GM18498 (cell line): ENCODE results near the gene PARD3.
A peak's percentile ranks its signal among the peaks of the same experiment; 100 is the strongest.
"Not testable (repeated sequence)": the region's sequence is repeated elsewhere in the genome, so short reads cannot be mapped to it uniquely, and the experiment has no call there.

Experiments used
- ATAC-seq: cut with Tn5 transposase; IDR thresholded peaks from one replicate; pipeline ENCODE4 v1.9.1; 2021; ENCODE audit warnings: mild to moderate bottlenecking, moderate library complexity; ENCODE audit not compliant: unreplicated experiment

Gene PARD3

DNA sequence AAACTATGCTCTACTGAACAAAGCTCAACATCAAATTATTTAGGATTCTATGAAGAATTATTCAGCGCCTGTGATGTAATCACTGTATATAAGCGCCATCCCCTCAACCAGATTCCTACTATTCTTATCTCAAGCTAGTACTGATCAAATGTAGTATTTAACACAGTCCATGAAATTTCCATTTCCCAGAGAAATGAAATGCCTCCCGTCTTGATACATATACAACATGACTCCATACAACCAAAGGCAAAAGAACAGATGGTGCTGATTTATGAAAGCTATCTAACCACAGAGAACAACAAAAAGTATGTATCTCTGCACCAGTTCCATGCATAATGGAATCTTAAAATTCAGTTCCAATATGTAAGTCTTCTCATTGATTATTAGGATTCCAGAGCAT, 406.1 kb downstream of the PARD3 start:
- ATAC-seq: no peak

DNA sequence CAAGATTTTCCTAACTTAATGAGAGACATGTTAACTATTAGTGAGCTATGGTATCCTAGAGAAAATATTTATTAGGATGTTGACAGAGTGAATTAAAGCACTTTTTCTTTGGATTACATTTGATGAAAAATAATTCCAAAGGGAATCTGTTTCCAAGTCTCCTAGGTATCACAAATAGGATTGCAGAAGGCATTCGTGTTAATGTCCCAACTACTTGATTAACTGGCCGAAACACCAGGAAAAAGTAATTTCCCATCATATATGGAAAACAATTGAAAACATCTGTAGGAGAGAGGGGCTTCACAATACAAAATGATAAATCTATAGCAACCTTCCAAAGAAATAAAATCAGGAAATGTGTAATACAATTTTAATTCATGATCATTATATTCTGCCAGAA, 406.7 kb downstream of the PARD3 start:
- ATAC-seq: no peak

DNA sequence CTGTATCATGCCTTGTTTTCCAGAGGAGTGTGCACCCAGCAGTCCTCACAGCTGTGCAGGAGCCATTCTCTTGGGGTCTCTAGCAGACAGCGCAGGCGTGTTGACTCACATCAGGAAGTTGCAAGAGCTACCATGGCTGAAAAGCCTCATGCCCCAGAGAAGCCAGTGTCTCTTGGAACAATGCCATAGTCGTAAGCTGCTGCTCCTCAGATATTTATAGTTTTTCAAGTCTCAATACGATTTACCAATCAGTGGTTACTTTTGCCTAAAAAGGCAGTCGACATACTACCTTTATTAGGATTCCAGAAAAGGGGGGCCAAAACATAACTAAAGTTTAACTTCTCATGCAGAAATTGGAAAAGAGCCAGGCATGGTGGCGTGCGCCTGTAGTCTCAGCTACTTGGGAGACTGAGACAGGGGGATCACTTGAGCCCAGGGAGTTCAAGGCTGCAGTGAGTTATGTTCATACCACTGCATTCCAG, 407.7 kb downstream of the PARD3 start:
- no peak for ATAC-seq

DNA sequence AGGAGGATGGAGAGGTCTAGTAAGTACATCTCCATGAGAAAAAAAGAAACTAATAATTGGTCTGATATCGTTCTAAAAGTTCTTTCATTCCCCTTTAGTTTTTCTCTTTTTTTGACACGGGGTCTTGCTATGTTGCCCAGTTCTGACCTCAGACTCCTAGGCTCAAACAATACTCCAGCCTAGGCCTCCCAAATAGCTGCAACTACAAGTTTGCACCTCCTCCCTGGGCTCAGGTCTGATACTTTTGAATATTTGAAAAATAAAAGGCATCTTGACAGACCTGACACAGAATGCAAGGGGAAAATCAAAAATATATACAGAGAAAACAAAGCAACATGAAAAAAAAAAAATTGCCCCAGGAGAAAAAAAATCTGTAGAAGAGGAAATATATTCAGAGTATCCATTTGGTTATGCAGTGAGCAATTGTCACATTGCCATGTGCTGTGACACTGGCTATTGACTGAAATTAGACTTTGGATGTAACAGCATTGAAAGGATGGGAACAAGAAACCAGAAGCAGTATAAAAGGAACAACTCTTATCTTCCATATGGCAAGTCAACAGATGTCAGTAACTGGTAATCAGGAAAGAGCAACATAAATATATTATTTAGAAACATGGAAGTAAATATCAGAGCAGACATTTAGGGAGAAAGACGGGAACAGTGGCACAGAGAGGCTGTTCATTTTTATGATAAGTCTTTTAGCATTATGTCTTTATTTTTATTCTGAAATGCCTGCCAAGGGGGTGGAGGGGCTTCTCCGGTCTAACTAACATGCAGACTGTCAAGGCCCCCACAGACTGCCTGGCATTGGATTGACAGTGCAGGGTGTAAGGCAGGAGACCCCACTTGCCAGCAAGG, 408.4 kb downstream of the PARD3 start:
- ATAC-seq: no peak

DNA sequence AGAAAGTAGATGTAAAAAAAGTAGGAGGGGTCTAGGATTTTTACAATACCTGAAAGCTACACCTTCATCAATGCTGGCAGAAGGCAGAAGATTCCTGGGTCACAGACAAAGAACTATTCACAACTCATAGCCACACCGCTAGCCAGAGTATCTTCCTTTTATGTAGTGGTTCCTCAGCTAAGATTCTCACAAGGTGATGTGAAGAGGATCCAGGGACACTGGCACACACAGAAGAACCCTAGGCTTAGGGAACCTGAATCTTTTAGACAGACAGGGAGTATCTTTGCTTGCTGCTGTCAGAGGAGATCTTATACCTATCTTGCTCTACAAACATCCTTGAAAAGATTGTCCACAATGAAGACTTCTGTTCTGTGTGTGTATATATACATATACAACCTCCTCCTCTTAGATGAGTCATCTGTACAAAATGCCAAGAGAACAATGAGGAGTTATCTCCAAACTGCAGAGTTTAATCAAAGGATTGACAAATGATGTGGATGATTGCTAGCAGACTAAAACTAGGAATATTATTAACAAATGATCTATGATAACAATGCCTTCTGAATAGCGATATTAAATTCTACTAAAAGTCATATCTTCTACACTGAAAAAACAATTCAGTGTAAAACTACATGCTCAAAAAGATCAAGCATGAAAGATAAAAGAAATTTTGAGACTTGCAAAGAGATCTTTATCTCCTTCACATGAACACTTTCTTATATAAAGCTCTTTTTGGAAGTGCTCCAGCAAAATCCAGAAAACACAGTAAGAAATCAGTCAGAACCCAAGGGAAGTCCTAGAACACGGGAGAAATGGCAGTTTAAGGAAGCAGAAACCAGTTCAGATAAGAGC, 409.3 kb downstream of the PARD3 start:
- ATAC-seq: no peak

DNA sequence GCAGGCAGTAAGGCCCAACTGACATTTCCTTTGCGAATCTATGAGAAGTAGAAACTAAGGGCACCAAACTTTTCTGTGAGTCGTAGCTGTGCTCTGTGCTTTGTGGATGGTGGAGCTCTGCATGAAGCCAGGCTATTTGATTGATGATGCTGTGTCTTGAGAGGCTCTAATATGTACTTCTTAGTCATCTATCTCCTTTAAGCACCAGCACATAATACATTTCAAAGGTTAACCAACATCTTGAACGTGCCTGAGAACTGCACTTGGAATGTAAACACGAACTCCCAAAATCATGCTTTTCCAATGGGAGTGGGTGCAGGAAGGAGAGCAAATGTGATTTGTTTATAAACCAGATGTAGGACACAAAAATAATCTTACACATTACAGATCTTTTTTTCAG, 411.6 kb downstream of the PARD3 start:
- no peak for ATAC-seq

GRCh38 chr10:34400075-34400474, 415.0 kb downstream of the PARD3 start:
- ATAC-seq: no peak

DNA sequence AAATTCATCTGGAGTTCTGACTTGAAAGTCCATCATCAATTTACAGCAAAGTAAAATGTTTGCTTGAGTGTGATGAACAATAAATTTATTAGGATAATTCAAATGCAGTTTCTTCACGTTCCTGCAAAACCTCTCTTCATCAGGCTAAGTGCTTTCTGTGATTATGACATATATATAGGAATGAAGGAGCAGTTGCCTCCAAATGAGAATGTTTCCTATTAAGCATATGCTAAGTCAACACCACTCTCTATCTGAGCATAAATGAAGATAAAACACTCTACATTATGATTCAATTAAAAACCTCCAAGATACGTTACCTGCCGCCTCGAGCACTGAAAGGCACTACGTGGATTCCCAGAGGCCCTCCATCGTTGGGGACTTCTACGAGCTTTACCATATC, 416.1 kb downstream of the PARD3 start:
- no peak for ATAC-seq

GRCh38 chr10:34397324-34397723, 417.8 kb downstream of the PARD3 start:
- no peak for ATAC-seq

GRCh38 chr10:34396663-34397062, 418.4 kb downstream of the PARD3 start:
- no peak for ATAC-seq

DNA sequence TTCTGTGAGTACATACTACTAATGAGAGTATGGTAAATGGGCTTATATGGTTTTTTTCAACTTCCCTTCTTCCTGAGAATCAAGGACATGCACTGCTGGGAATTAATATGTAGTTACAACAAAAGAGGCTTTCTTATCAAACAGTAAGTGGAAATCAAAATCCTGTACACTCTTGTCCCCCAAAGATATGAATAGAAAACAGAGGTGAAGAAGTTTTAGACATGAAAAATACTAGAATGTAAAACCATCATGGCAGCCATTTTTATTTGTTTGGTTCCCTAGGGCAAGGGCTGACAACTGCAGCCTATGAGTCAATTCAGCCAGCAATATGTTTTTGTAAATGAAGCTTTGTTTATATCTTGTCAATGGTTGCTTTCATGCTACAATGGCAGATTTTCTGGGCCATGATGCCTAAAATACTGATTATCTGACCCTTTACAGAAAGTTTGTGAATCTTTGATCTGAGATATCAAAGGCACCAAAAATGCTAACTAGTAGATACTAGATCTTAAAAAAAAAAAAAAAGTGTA, 422.4 kb downstream of the PARD3 start:
- no peak for ATAC-seq

DNA sequence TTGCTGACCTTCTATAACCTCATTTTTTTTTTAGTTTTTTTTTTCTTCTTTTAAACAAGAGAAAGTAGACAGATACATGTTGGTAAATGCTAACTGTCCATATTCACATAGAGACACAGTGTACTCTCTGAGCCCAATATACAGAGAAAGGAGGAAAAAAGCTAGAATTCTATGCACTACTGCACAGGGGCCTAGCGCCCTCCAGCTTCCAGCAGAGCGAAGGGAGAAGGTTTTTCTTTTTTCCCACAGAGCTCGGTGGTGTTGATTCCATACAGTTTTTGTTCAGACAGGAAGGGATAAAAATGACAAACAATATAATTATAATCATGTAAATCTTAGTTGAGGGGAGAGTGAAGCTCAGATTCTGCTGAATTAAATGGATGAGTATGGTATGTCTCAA, 423.9 kb downstream of the PARD3 start:
- not testable (repeated sequence) for ATAC-seq

DNA sequence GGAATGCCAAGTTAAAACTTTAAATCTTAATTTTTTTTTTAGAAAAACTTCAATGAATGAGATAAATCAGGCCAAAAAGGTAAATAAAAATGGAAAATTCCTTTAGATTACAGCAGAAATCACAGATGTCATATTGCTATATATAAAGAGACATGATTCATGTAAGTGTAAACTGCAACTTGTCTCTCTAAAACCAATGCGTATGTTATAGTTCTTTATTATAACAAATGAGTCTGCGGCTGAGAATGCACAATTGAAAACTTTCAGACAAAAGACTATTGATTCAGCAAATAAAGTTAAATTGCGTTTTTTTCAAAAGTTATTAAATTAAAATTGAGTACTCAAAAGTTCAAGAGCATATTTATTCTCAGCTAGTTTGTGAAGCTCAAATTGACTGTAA, 425.3 kb downstream of the PARD3 start:
- no peak for ATAC-seq

DNA sequence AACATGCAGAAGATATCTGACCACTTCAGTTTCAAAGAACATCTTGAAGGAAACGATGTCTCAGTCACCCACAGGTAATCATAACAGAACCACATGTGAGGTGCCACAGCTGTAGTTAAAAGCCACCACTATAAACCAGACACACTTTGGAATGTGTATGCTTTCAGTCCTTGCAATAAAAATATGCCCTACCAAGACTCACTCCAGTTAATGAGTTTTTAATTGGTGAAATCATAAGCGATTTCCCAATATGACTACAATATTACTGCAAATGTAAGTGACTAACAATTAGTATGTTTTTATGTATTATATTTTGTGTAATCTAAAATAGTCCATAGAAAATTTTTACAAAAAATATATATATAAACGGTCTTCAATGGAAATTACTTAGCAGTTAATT, 428.2 kb downstream of the PARD3 start:
- no peak for ATAC-seq

GRCh38 chr10:34384372-34384771, 430.7 kb downstream of the PARD3 start:
- ATAC-seq: no peak

- no peak for ATAC-seq
Measured at GRCh38 chr10:34382626-34383025, 432.5 kb downstream of the PARD3 start.

- ATAC-seq: no peak
Measured at GRCh38 chr10:34380856-34381255, 434.2 kb downstream of the PARD3 start.

DNA sequence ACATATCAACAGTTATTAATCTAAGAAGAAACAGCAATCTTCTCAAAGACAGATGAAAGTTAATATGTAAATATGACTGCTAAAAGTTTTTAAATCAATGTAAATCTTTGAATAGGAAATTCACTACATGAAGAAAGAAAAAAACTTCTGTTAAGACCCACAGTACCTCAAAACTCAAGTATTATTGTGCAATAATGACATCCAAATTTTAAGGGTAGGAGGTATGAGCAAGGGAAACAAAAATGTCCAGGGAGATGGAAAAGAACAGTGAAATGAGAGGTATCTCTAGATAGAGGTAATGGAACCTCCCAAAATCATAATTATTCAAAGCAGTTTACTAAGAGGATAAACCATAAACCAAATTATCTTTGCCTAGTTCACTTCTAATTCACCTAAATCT, 436.8 kb downstream of the PARD3 start:
- ATAC-seq: no peak

DNA sequence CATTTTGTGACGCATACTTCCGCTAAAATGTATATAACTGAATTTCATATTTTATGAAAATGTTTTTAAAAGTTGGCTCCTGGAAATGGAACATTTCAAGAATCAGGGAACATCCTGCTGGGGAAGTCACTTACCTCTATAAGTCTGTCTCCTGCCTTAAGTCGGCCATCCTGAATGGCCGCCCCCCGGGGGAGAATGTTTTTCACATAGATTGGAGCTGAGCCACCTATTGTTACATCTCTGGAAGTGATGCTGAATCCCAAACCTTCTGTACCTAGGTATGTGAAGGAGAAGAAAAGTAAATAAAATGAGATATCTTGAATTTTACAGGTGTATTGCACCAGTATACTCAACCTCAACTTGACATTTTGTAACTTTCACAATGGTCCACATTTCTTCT, 437.3 kb downstream of the PARD3 start:
- no peak for ATAC-seq

DNA sequence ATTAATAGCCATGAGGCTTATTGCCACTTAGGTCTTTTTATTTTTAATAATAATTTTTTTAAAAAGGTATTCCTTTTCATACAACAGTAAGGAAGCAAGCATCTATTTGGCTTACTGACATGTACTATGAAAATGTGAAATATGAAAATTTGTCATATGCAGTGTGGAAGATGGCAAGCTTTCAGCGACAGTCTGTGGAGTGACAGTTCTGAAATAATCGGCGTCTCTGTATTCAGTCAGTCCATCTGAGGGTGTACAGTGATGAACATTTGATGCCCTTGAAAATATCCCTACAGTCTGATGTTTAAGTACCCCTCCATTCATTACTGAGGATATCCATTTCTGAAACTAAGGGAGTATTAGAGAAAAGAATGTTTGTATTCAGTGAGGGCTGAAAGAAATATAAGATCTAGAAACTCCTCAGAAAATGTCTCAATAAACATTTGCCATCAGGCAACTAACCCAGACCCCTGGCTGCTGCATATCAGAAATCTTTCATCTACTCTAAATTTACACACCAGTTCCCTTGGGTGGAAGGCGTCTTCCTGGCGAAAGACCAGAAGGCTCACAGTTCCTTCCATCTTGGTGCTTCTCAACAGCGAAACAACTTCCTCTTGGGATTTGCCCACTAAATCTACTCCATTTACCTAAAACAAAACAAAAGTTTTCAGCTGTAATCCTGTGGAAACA, 440.6 kb downstream of the PARD3 start:
- ATAC-seq: peak; percentile 6

DNA sequence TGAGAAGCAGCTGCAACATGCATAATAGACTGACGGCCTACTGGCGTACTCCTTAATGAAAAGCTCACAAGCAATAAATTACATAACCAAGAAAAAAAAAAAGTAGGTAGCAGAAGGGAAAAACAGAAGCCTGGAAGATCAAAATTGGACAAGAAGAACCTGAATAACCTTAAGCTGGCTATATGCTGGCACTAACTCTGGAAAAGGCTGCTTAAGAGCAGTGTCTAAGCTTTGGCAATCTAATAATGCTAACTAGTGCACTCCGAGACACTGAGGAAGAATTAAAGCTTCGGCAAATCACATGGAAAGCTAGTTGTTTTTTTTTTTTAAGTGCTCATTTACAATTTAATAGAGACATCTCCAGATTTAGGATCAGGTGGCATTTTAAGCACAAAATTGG, 441.9 kb downstream of the PARD3 start:
- ATAC-seq: no peak
